Neural crest cell (in vitro differentiated cells): Measurements from ENCODE around the gene XPNPEP1. TPM values are rescaled to one million over a fixed set of nuclear protein-coding genes. Genes with fewer than 3 reads are reported as not detected.

Source experiments
- DNase-seq: peaks from one replicate; pipeline ENCODE4 v3.0.0; 2021; ENCODE audit warnings: low read depth, mixed read lengths, low spot score
- H3K27ac Mint-ChIP-seq: one replicate; pipeline ENCODE4 v1.8.0; 2021; ENCODE audit warnings: mild to moderate bottlenecking, mixed read lengths; ENCODE audit not compliant: unreplicated experiment
- H3K27me3 Mint-ChIP-seq: 2 replicates; pipeline ENCODE4 v1.8.0; 2021; ENCODE audit warnings: low read depth, mild to moderate bottlenecking, mixed read lengths
- H3K36me3 Mint-ChIP-seq: 2 replicates; pipeline ENCODE4 v1.8.0; 2021; ENCODE audit warnings: low read depth, mild to moderate bottlenecking, mixed read lengths
- H3K4me1 Mint-ChIP-seq: 2 replicates; pipeline ENCODE4 v1.8.0; 2021; ENCODE audit warnings: mixed read lengths
- H3K4me3 Mint-ChIP-seq: one replicate; pipeline ENCODE4 v1.8.0; 2021; ENCODE audit warnings: mild to moderate bottlenecking, mixed read lengths
- H3K9me3 Mint-ChIP-seq: 2 replicates; pipeline ENCODE4 v1.8.0; 2021; ENCODE audit warnings: mixed read lengths
- total RNA-seq: library from RNA; stranded (reverse); gene quantifications from 2 replicates; pipeline ENCODE4 v1.2.1, GENCODE V29; 2021
- TF ChIP-seq, protein P1 (sequence below): fragments of 200-600 bp; sonication (generic); conservative IDR thresholded peaks from 2 replicates; pipeline ENCODE4 v1.5.0; 2021; ENCODE audit warnings: antibody characterized with exemption, mild to moderate bottlenecking

XPNPEP1 gene
- total RNA-seq, 1 donor from 2014 or later = 76.8 TPM

DNA sequence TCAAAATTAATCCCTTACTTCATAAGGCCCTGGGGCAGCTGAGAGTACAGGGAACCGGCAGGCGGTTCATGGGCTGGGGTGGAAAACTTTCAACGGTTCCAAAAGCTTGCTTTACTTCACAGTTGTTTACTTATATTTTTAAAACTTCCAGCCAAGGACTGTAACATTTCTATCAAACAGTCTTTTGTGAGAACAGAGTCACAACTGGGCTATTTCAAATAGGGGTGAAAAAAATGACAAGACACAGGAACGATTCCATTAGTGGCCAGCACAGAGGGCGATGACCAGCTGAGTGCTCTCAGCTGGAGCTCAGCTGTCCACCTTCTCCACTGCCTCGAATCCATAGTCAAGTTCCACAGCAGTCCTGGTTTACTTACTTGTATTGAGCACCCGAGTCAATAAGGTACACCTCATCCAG is 48.2 kb downstream of the XPNPEP1 start:
- Mint-ChIP-seq H3K4me1 (no peaks in the 10 kb centered on the region), H3K9me3 (no peaks in the 10 kb centered on the region), H3K4me3 (no peak overlapping the region), H3K27me3 (no peaks in the 10 kb centered on the region), H3K27ac (no peak overlapping the region), H3K36me3 (no peaks in the 10 kb centered on the region)
- DNase-seq = no peak
- TF ChIP-seq, protein P1, sequence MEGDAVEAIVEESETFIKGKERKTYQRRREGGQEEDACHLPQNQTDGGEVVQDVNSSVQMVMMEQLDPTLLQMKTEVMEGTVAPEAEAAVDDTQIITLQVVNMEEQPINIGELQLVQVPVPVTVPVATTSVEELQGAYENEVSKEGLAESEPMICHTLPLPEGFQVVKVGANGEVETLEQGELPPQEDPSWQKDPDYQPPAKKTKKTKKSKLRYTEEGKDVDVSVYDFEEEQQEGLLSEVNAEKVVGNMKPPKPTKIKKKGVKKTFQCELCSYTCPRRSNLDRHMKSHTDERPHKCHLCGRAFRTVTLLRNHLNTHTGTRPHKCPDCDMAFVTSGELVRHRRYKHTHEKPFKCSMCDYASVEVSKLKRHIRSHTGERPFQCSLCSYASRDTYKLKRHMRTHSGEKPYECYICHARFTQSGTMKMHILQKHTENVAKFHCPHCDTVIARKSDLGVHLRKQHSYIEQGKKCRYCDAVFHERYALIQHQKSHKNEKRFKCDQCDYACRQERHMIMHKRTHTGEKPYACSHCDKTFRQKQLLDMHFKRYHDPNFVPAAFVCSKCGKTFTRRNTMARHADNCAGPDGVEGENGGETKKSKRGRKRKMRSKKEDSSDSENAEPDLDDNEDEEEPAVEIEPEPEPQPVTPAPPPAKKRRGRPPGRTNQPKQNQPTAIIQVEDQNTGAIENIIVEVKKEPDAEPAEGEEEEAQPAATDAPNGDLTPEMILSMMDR = no peak

DNA sequence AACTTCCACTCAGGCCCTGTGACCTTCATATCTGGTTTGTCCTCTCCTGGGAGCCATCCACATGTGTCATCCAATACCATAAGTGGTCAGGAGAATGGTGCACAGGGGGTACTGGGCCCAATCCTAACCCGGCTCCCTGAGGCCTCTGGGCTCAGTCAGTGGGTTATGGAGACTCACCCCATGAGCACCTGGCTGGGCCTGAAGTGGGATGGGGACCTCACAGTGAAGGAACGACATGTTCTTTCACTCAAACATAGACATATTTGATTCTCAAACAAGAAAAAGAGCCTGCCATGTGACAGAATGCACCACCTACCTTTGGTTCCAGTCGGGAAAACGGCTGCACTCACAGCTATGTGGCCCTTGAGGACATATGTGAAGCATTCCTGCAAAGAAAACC is 51.8 kb downstream of the XPNPEP1 start:
- no peak for DNase-seq
- Mint-ChIP-seq H3K27ac (no peak overlapping the region), H3K9me3 (no peaks in the 10 kb centered on the region), H3K4me3 (no peak overlapping the region), H3K27me3 (no peaks in the 10 kb centered on the region), H3K36me3 (peaks cover 2% of the 10 kb centered on the region), H3K4me1 (no peaks in the 10 kb centered on the region)
- TF ChIP-seq, protein P1 = no peak

DNA sequence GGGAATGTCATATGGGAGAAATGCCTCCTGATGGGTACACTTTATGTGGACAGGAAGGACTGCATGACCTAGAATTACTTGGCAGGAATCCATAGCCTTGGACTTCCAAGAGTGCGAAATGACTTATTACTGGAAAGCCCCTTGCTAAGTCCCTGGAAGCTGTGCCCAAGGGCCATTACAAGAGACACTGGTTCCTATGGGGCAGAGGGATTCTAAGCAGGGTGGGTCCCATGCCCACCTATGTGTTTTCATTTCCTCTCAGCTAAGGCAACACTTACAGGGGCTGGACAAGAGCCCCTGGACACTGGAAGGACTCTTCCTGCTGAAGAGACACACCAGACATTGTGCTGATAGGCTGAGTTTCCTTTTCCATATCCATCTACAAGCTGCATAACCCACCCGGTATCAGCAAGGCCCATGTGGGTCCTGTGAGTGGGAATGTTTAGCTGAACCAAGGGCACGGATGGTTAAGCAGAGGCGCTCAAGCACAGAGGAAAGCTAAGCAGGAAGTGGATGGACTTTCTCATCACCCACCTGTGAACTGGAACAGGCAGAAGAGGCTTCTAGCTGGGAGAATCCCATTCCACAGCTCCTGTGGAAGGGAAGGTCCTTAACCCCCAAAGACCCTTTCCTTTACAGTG is 56.2 kb downstream of the XPNPEP1 start:
- H3K27me3 Mint-ChIP-seq = no peaks in the 10 kb centered on the region
- H3K36me3 Mint-ChIP-seq = peaks cover 27% of the 10 kb centered on the region
- H3K9me3 Mint-ChIP-seq = peaks cover 5% of the 10 kb centered on the region
- H3K4me3 Mint-ChIP-seq = no peak overlapping the region
- no peaks in the 10 kb centered on the region for H3K4me1 Mint-ChIP-seq
- no peak for DNase-seq
- no peak overlapping the region for H3K27ac Mint-ChIP-seq
- TF ChIP-seq, protein P1 = no peak

DNA sequence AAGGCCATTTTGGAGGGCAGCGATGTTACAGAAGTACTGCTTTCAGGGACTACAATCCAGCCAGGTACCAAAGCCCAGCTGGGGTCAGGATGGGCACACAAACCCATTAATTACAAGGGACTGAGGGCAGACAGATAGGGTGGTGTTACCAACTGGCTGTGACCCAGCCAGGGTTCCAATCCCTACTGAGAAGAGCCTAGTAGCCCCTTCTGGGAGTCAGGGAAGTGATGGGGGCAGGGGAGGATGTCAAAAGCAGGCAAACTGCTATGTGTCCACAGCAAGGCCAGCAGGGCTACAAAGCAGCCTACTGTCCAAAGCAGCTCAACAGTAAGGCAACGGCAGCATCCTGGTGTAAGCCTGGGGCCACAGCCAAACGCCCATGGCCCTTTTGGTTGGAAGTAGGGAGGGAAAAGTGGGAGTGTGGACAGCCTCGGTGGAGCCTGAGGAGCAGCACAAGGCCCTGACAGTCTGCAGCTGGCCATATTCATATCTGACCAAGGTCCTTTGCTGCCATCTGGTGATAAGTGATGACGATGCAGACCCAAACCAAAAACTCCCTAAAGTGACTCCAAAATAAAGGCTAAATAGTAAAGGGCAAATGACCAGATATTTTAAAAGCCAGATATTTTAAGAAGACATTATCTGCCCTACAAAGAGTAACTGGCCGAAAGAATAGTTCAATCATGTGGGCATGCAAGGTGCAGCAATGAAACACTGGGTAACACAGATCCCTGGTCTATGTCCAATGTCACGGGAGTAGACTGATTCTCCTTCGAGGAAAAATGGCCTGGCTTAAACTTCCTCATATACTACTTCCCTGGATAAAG is 56.9 kb downstream of the XPNPEP1 start:
- H3K9me3 Mint-ChIP-seq = peaks cover 5% of the 10 kb centered on the region
- H3K4me3 Mint-ChIP-seq = no peak overlapping the region
- DNase-seq = peak; percentile 14
- no peaks in the 10 kb centered on the region for H3K4me1 Mint-ChIP-seq
- peaks cover 28% of the 10 kb centered on the region for H3K36me3 Mint-ChIP-seq
- H3K27ac Mint-ChIP-seq = no peak overlapping the region
- TF ChIP-seq, protein P1 = peak; percentile 63
- no peaks in the 10 kb centered on the region for H3K27me3 Mint-ChIP-seq

DNA sequence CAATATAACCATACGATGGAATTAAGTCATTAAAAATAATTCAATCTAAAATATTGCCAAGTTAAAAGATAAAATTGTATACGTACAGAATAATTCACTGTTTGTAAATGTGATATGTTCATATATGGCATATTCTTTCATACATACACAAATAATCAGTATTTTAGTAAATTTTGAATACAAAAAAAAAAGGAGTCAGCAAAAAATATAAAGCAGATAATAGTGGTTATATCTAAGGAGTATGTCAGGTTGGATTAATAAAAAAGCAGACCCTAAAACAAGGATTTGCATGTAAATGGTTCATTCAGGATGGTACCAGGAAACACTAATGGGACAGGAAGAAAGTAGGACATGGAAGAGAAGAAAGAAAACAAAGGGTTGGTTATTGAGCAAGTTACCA is 59.5 kb downstream of the XPNPEP1 start:
- H3K27me3 Mint-ChIP-seq = no peaks in the 10 kb centered on the region
- H3K4me1 Mint-ChIP-seq = no peaks in the 10 kb centered on the region
- no peak for DNase-seq
- TF ChIP-seq, protein P1 = no peak
- H3K9me3 Mint-ChIP-seq = peaks cover 5% of the 10 kb centered on the region
- H3K27ac Mint-ChIP-seq = no peak overlapping the region
- H3K36me3 Mint-ChIP-seq = peaks cover 28% of the 10 kb centered on the region
- no peak overlapping the region for H3K4me3 Mint-ChIP-seq
